HEK293 (cell line): ENCODE measurements around the gene SLC39A1.
A peak's percentile ranks its signal among the peaks of the same experiment; 100 is the strongest.

Source experiments
- AEBP2 ChIP-seq: fragments of 450-650 bp; formaldehyde crosslinking; IDR thresholded peaks from 2 replicates; pipeline ENCODE4 v1.5.1; 2016; ENCODE audit warnings: missing biosample characterization, missing genetic modification characterization, borderline replicate concordance
- GLIS2 ChIP-seq: fragments of 450-650 bp; formaldehyde crosslinking; IDR thresholded peaks from 2 replicates; pipeline ENCODE4 v1.5.1; 2016; ENCODE audit warnings: missing biosample characterization, missing genetic modification characterization
- HOXA7 ChIP-seq: sonication (generic); formaldehyde crosslinking; IDR thresholded peaks from 2 replicates; pipeline ENCODE4 v1.8.1; 2022; ENCODE audit warnings: missing genetic modification reagents, borderline replicate concordance
- HOXD13 ChIP-seq: sonication (generic); formaldehyde crosslinking; IDR thresholded peaks from 2 replicates; pipeline ENCODE4 v1.8.0; 2022; ENCODE audit warnings: missing genetic modification reagents, borderline replicate concordance
- IKZF3 ChIP-seq: fragments of 450-650 bp; IDR thresholded peaks from 2 replicates; pipeline ENCODE4 v1.5.0; 2018; ENCODE audit warnings: missing biosample characterization, mild to moderate bottlenecking, missing genetic modification characterization, moderate library complexity
- KLF10 ChIP-seq: fragments of 450-650 bp; IDR thresholded peaks from 2 replicates; pipeline ENCODE4 v1.5.1; 2018; ENCODE audit warnings: missing biosample characterization, mild to moderate bottlenecking, missing genetic modification characterization
- OVOL3 ChIP-seq: fragments of 450-650 bp; formaldehyde crosslinking; IDR thresholded peaks from 2 replicates; pipeline ENCODE4 v1.5.1; 2016; ENCODE audit warnings: missing biosample characterization, missing genetic modification characterization
- PATZ1 ChIP-seq: fragments of 450-650 bp; formaldehyde crosslinking; IDR thresholded peaks from 2 replicates; pipeline ENCODE4 v1.5.1; 2016; ENCODE audit warnings: missing biosample characterization, missing genetic modification characterization
- TRIM28 ChIP-seq: IDR thresholded peaks from 2 replicates; pipeline ENCODE4 v1.6.1; 2011; ENCODE audit warnings: low read length, control low read depth, borderline replicate concordance
- ZBTB11 ChIP-seq: fragments of 450-650 bp; formaldehyde crosslinking; conservative IDR thresholded peaks from 2 replicates; pipeline ENCODE4 v1.5.1; 2016; ENCODE audit warnings: low read depth, missing biosample characterization, missing genetic modification characterization
- ZFP3 ChIP-seq: fragments of 450-650 bp; formaldehyde crosslinking; IDR thresholded peaks from 2 replicates; pipeline ENCODE4 v1.5.1; 2016; ENCODE audit warnings: low read depth, missing biosample characterization, missing genetic modification characterization
- ZNF10 ChIP-seq: fragments of 450-650 bp; formaldehyde crosslinking; IDR thresholded peaks from 2 replicates; pipeline ENCODE4 v1.5.1; 2017; ENCODE audit warnings: missing biosample characterization, missing genetic modification characterization
- ZNF155 ChIP-seq: fragments of 450-650 bp; formaldehyde crosslinking; IDR thresholded peaks from 2 replicates; pipeline ENCODE4 v1.5.1; 2016; ENCODE audit warnings: missing biosample characterization, missing genetic modification characterization
- ZNF16 ChIP-seq: fragments of 450-650 bp; formaldehyde crosslinking; IDR thresholded peaks from 2 replicates; pipeline ENCODE4 v1.5.1; 2016; ENCODE audit warnings: low read depth, missing biosample characterization, missing genetic modification characterization
- ZNF223 ChIP-seq: fragments of 450-650 bp; formaldehyde crosslinking; IDR thresholded peaks from 2 replicates; pipeline ENCODE4 v1.5.1; 2016; ENCODE audit warnings: missing biosample characterization, missing genetic modification characterization
- ZNF302 ChIP-seq: fragments of 450-650 bp; formaldehyde crosslinking; IDR thresholded peaks from 2 replicates; pipeline ENCODE4 v1.5.1; 2016; ENCODE audit warnings: missing biosample characterization, missing genetic modification characterization, low read depth
- ZNF366 ChIP-seq: fragments of 450-650 bp; formaldehyde crosslinking; conservative IDR thresholded peaks from 2 replicates; pipeline ENCODE4 v1.5.1; 2016; ENCODE audit warnings: missing biosample characterization, missing genetic modification characterization
- ZNF398 ChIP-seq: fragments of 450-650 bp; formaldehyde crosslinking; IDR thresholded peaks from 2 replicates; pipeline ENCODE4 v1.5.1; 2017; ENCODE audit warnings: missing biosample characterization, missing genetic modification characterization
- ZNF426 ChIP-seq: fragments of 450-650 bp; formaldehyde crosslinking; IDR thresholded peaks from 2 replicates; pipeline ENCODE4 v1.5.1; 2017; ENCODE audit warnings: missing biosample characterization, missing genetic modification characterization, mild to moderate bottlenecking, inconsistent platforms, moderate library complexity
- ZNF433 ChIP-seq: fragments of 450-650 bp; formaldehyde crosslinking; IDR thresholded peaks from 2 replicates; pipeline ENCODE4 v1.5.1; 2016; ENCODE audit warnings: missing biosample characterization, missing genetic modification characterization, low read depth
- ZNF488 ChIP-seq: fragments of 450-650 bp; formaldehyde crosslinking; IDR thresholded peaks from 2 replicates; pipeline ENCODE4 v1.5.1; 2016; ENCODE audit warnings: missing biosample characterization, missing genetic modification characterization
- ZNF501 ChIP-seq: fragments of 450-650 bp; formaldehyde crosslinking; IDR thresholded peaks from 2 replicates; pipeline ENCODE4 v1.5.1; 2016; ENCODE audit warnings: missing biosample characterization, missing genetic modification characterization
- ZNF529 ChIP-seq: fragments of 450-650 bp; formaldehyde crosslinking; IDR thresholded peaks from 2 replicates; pipeline ENCODE4 v1.5.1; 2017; ENCODE audit warnings: missing genetic modification characterization, missing biosample characterization; ENCODE audit not compliant: insufficient replicate concordance
- ZNF664 ChIP-seq: fragments of 450-650 bp; formaldehyde crosslinking; IDR thresholded peaks from 2 replicates; pipeline ENCODE4 v1.5.1; 2016; ENCODE audit warnings: missing biosample characterization, missing genetic modification characterization
- ZNF837 ChIP-seq: fragments of 450-650 bp; formaldehyde crosslinking; IDR thresholded peaks from 2 replicates; pipeline ENCODE4 v1.5.1; 2016; ENCODE audit warnings: missing biosample characterization, missing genetic modification characterization
- ZNF843 ChIP-seq: fragments of 450-650 bp; formaldehyde crosslinking; IDR thresholded peaks from 2 replicates; pipeline ENCODE4 v1.5.1; 2016; ENCODE audit warnings: missing biosample characterization, missing genetic modification characterization

SLC39A1 gene

GRCh38 chr1:153922972-153923925 lies 40.1 kb downstream of the SLC39A1 start, which contains the start of gene GATAD2B (continued):
- TF ChIP-seq PATZ1 (tag by site-specific recombination) (peak; percentile 93), HOXD13 (no peak), ZNF10 (no peak), GLIS2 (tag by site-specific recombination) (peak; percentile 55), ZNF426 (no peak), ZNF501 (tag by site-specific recombination) (peak; percentile 79), ZNF398 (tag by site-specific recombination) (0 out of 2 replicates have a peak, but pooled peaks have one; percentile 4), ZNF155 (tag by site-specific recombination) (no peak), ZNF366 (no peak), TRIM28 (peak; percentile 19; the same call in 1 of the 2 replicates), AEBP2 (no peak), IKZF3 (tag by site-specific recombination) (no peak; the same call in 1 of the 2 replicates), ZNF16 (no peak), ZNF302 (tag by site-specific recombination) (no peak), ZNF664 (no peak), ZFP3 (tag by site-specific recombination) (no peak), HOXA7 (no peak), OVOL3 (no peak; the same call in 1 of the 2 replicates), ZNF529 (tag by site-specific recombination) (no peak), ZBTB11 (tag by site-specific recombination) (peak; percentile 70), KLF10 (tag by site-specific recombination) (peak; percentile 78), ZNF488 (tag by site-specific recombination) (no peak), ZNF433 (no peak), ZNF223 (no peak), ZNF843 (tag by site-specific recombination) (no peak), ZNF837 (tag by site-specific recombination) (no peak)
